Colonic mucosa (tissue), 4 donors: ENCODE results near the gene SEC14L5. TPM values are rescaled to one million over a fixed set of nuclear protein-coding genes. Genes with fewer than 3 reads are reported as not detected.

Experiments
- DNase-seq: peaks from one replicate; pipeline ENCODE4 v3.0.0-alpha.2; 2020
- H3K27ac ChIP-seq: fragments of 200-600 bp; one replicate; pipeline ENCODE4 v1.8.0; 2021
- H3K27me3 ChIP-seq: fragments of 200-600 bp; one replicate; pipeline ENCODE4 v1.8.0; 2021
- H3K36me3 ChIP-seq: fragments of 200-600 bp; one replicate; pipeline ENCODE4 v1.8.0; 2021
- H3K4me1 ChIP-seq: fragments of 200-600 bp; one replicate; pipeline ENCODE4 v1.8.0; 2021; ENCODE audit warnings: mild to moderate bottlenecking
- H3K4me3 ChIP-seq: fragments of 200-600 bp; one replicate; pipeline ENCODE4 v1.8.0; 2021
- H3K9ac ChIP-seq, 2 donors: one replicate each; pipeline ENCODE4 v1.7.0; 2013; ENCODE audit warnings: control low read depth in 2 of 2, low read depth in 2 of 2, low read length in 2 of 2
- H3K9me3 ChIP-seq: fragments of 200-600 bp; one replicate; pipeline ENCODE4 v1.8.0; 2021
- CTCF ChIP-seq: fragments of 200-600 bp; IDR thresholded peaks from one replicate; pipeline ENCODE4 v1.8.0; 2022; ENCODE audit warnings: antibody characterized with exemption, mild to moderate bottlenecking
- intact Hi-C: fragments of 100-400 bp; cut with DNase I; formaldehyde crosslinking; loops from one replicate; pipeline ENCODE4 v1.14.1; 2022
- total RNA-seq, 2 donors: library from RNA; stranded (reverse); fragmentation: NEBNext Ultra II Directional in 1 of 2; extraction: Animal tissue kit (Norgen Biotek cat#: 25700) in 1 of 2; gene quantifications; one replicate each; pipeline ENCODE4 v1.2.1, GENCODE V29; 2021
- donor health status: healthy.
- donor health status: DM: no; HTN: no; CAD: no.
- donor health status: DM: no; HTN: no; CAD: no.

SEC14L5 gene
- total RNA-seq, 2 donors from 2014 or later, result 0.59 to 1.8 TPM

GRCh38 chr16:5001986-5002385, 43.9 kb downstream of the SEC14L5 start:
- Histone ChIP-seq H3K27me3 (no peaks in the 10 kb centered on the region), H3K36me3 (no peaks in the 10 kb centered on the region), H3K4me1 (no peaks in the 10 kb centered on the region), H3K9ac (no peak overlapping the region), H3K9me3 (no peaks in the 10 kb centered on the region), H3K4me3 (no peak overlapping the region), H3K27ac (no peak overlapping the region)
- TF ChIP-seq CTCF, result no peak
- intact Hi-C loops, result no loop called here
- DNase-seq, result no peak

- Histone ChIP-seq H3K27ac (no peak overlapping the region), H3K9ac (no peak overlapping the region)
- no peak for TF ChIP-seq CTCF
Measured at GRCh38 chr16:5002699-5003143, 44.6 kb downstream of the SEC14L5 start.

GRCh38 chr16:5003211-5003610, 45.1 kb downstream of the SEC14L5 start:
- Histone ChIP-seq H3K27ac (no peak overlapping the region), H3K27me3 (no peaks in the 10 kb centered on the region), H3K9me3 (no peaks in the 10 kb centered on the region), H3K9ac (no peak overlapping the region), H3K36me3 (no peaks in the 10 kb centered on the region), H3K4me3 (no peak overlapping the region), H3K4me1 (no peaks in the 10 kb centered on the region)
- intact Hi-C loops, result no loop called here
- TF ChIP-seq CTCF, result no peak
- DNase-seq, result no peak

More at GRCh38 chr16:5002699-5003143, 44.6 kb downstream of the SEC14L5 start:
- no peaks in the 10 kb centered on the region for H3K27me3 ChIP-seq
- H3K36me3 ChIP-seq, result no peaks in the 10 kb centered on the region
- no peaks in the 10 kb centered on the region for H3K9me3 ChIP-seq
- DNase-seq, result no peak
- H3K4me3 ChIP-seq, result no peak overlapping the region
- intact Hi-C loops, result no loop called here
- no peaks in the 10 kb centered on the region for H3K4me1 ChIP-seq

GRCh38 chr16:5003828-5004227, 45.7 kb downstream of the SEC14L5 start:
- Histone ChIP-seq H3K27ac (no peak overlapping the region), H3K4me1 (no peaks in the 10 kb centered on the region), H3K36me3 (no peaks in the 10 kb centered on the region), H3K9ac (no peak overlapping the region), H3K4me3 (no peak overlapping the region), H3K27me3 (no peaks in the 10 kb centered on the region), H3K9me3 (no peaks in the 10 kb centered on the region)
- TF ChIP-seq CTCF, result no peak
- no peak for DNase-seq
- intact Hi-C loops, result no loop called here

- no peak for TF ChIP-seq CTCF
- H3K4me3 ChIP-seq, result no peak overlapping the region
- intact Hi-C loops, result no loop called here
- no peaks in the 10 kb centered on the region for H3K9me3 ChIP-seq
- H3K4me1 ChIP-seq, result no peaks in the 10 kb centered on the region
- H3K27ac ChIP-seq, result no peak overlapping the region
- no peak for DNase-seq
- no peaks in the 10 kb centered on the region for H3K27me3 ChIP-seq
- no peaks in the 10 kb centered on the region for H3K36me3 ChIP-seq
- H3K9ac ChIP-seq, result no peak overlapping the region
Measured at GRCh38 chr16:5004311-5004710, 46.2 kb downstream of the SEC14L5 start.

- no peaks in the 10 kb centered on the region for H3K4me1 ChIP-seq
- no peaks in the 10 kb centered on the region for H3K36me3 ChIP-seq
- H3K27me3 ChIP-seq, result no peaks in the 10 kb centered on the region
- intact Hi-C loops, result no loop called here
- no peaks in the 10 kb centered on the region for H3K9me3 ChIP-seq
- no peak for DNase-seq
- no peak overlapping the region for H3K4me3 ChIP-seq
- H3K9ac ChIP-seq, result no peak overlapping the region
- no peak for TF ChIP-seq CTCF
- H3K27ac ChIP-seq, result no peak overlapping the region
Measured at GRCh38 chr16:5005916-5006315, 47.8 kb downstream of the SEC14L5 start.
